Measurements from ENCODE around the gene XRRA1. TPM values are rescaled to one million over a fixed set of nuclear protein-coding genes. Genes with fewer than 3 reads are reported as not detected.
A peak's percentile ranks its signal among the peaks of the same experiment; 100 is the strongest.

Gene XRRA1
- total RNA-seq, 1 experiment from 2014 or later: 49.6 TPM

DNA sequence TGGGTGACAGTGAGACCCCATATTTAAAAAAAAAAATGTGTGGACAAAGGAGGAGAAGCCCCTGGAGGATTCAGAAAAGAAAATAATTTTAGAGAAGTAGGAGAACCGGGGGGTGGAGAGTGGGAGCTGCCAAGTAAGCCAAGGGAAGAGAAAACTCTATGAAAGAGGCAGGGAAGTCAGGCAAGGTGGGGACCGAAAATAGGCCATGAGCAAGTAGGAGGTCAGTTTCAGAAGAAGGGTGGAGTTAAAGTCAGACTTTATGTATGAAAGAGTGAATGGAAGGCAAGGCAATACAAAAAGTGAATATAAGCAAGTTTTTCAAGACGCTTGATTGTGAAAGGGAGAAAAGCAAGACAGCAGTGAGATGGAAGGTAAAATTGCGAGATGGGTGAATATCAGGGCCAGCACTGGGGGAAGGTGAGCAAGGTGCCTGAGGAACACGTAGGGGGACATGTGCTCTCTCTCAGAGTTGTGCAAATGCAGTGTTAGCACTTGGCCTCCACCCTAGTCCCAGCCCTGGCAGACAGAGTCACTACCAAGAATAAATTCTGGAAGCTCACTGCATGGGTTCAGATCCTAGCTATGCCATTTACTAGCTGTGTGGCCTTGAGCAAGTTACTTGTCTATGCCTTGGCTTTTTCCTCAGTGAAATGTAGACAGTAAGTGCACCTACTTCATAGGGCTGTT lies 6.7 kb downstream of the XRRA1 start:
- intact Hi-C loops (cut with micrococcal nuclease): no loop called here
- no peaks in the 10 kb centered on the region for H3K27me3 Mint-ChIP-seq (ENCODE audit: insufficient read depth, unreplicated experiment)
- no peak overlapping the region for H3K4me3 Mint-ChIP-seq (ENCODE audit: unreplicated experiment)
- CTCF ChIA-PET: interaction anchor here (0.7 to 4.0 kb wide), 7 partner anchors 13 to 201 kb away, joined by 3 to 49 read pairs (median 5); no protein-coding TSS in a partner anchor
- peak overlapping the region; percentile 84 for H3K27ac Mint-ChIP-seq (ENCODE audit: low read depth, unreplicated experiment)
- POLR2A ChIA-PET: interaction anchor here (0.6 to 1.9 kb wide), 4 partner anchors 12 to 47 kb away, joined by 3 to 8 read pairs (median 4); partner anchors contain the start of gene NEU3
- H3K36me3 Mint-ChIP-seq (ENCODE audit: insufficient read depth, unreplicated experiment): peaks cover 54% of the 10 kb centered on the region
- no peak for DNase-seq (ENCODE audit: unreplicated experiment)
- BruUV-seq (replicated peaks): no TSS peak
- no peaks in the 10 kb centered on the region for H3K9me3 Mint-ChIP-seq (ENCODE audit: unreplicated experiment)
- peaks cover 49% of the 10 kb centered on the region for H3K4me1 Mint-ChIP-seq (ENCODE audit: insufficient read depth, unreplicated experiment)
- TF ChIP-seq, protein P1, sequence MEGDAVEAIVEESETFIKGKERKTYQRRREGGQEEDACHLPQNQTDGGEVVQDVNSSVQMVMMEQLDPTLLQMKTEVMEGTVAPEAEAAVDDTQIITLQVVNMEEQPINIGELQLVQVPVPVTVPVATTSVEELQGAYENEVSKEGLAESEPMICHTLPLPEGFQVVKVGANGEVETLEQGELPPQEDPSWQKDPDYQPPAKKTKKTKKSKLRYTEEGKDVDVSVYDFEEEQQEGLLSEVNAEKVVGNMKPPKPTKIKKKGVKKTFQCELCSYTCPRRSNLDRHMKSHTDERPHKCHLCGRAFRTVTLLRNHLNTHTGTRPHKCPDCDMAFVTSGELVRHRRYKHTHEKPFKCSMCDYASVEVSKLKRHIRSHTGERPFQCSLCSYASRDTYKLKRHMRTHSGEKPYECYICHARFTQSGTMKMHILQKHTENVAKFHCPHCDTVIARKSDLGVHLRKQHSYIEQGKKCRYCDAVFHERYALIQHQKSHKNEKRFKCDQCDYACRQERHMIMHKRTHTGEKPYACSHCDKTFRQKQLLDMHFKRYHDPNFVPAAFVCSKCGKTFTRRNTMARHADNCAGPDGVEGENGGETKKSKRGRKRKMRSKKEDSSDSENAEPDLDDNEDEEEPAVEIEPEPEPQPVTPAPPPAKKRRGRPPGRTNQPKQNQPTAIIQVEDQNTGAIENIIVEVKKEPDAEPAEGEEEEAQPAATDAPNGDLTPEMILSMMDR (IDR thresholded peaks at IDR 0.05; ENCODE audit: unreplicated experiment): no peak

DNA sequence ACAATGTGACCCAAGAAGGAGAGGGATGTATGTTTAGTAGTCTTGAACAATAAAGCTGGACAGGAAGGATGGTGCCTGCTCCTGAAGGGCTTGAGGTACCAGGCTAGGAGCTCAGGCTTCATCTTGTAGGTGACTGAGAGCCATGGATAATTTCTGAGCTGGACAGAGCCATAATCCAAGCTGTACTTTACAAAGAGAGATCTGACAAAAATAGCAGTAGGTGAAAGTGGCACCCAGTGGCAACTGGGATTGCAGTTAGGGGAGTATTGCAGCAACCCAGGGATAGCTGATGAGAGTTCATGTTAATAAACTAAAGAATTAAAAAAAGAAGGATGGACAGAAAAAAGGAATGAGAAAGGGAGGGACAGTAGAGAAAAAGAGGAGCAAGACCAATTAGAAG lies 7.4 kb downstream of the XRRA1 start:
- H3K4me1 Mint-ChIP-seq (ENCODE audit: insufficient read depth, unreplicated experiment): peaks cover 48% of the 10 kb centered on the region
- H3K9me3 Mint-ChIP-seq (ENCODE audit: unreplicated experiment): no peaks in the 10 kb centered on the region
- H3K27ac Mint-ChIP-seq (ENCODE audit: low read depth, unreplicated experiment): peak overlapping the region; percentile 70
- intact Hi-C loops (cut with micrococcal nuclease): no loop called here
- H3K27me3 Mint-ChIP-seq (ENCODE audit: insufficient read depth, unreplicated experiment): no peaks in the 10 kb centered on the region
- CTCF ChIA-PET: interaction anchor here (0.6 to 4.0 kb wide), 8 partner anchors 12 to 614 kb away, joined by 3 to 49 read pairs (median 5); no protein-coding TSS in a partner anchor
- TF ChIP-seq, protein P1 (IDR thresholded peaks at IDR 0.05; ENCODE audit: unreplicated experiment): no peak
- no peak overlapping the region for H3K4me3 Mint-ChIP-seq (ENCODE audit: unreplicated experiment)
- DNase-seq (ENCODE audit: unreplicated experiment): no peak
- no TSS peak for BruUV-seq (replicated peaks)
- H3K36me3 Mint-ChIP-seq (ENCODE audit: insufficient read depth, unreplicated experiment): peaks cover 54% of the 10 kb centered on the region
- POLR2A ChIA-PET: interaction anchor here (1.4 to 1.9 kb wide), 2 partner anchors 13 to 48 kb away, joined by 3 to 5 read pairs; partner anchors contain the start of gene NEU3

DNA sequence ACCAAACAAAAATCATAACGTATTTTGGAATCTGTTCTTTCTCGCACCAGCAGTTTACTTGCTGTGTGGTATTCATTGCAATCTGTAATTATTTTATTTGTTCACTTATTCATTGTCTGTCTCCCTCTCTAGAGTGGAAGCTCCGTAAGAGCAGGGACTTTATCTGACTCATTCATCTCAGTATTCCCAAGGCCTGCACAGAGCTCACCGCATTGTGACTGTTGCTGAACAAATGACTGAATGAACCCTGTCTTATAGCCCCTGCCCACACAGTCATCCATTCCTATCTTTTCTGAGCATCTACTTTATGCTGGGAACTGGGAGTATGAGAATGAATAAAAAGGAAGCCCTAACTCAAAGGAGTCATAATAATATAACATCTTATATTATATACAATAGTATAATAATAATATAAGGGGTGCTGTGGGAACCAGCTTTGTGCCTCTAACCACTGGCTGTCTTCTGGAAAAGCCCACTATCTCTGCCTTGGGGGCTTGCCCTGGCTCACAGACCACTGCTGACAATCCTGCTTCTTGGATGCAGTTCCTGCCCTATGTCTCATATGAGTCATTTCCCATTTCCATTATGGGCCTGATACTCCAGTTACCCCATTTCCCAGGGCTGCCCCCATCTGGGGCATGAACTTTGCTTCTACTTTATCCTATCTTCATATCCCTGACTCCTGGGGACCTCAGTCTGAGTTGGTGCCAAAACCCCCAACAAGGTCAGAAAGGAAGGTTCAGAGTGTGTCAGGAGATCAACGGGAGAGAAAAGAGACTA lies 11.0 kb downstream of the XRRA1 start:
- DNase-seq (ENCODE audit: unreplicated experiment): no peak
- CTCF ChIA-PET: interaction anchor here (0.7 to 1.7 kb wide), 4 partner anchors 9 to 333 kb away, joined by 3 to 5 read pairs (median 4); no protein-coding TSS in a partner anchor

More for the DNA sequence above, 11.0 kb downstream of the XRRA1 start:
- H3K4me1 Mint-ChIP-seq (ENCODE audit: insufficient read depth, unreplicated experiment): peaks cover 18% of the 10 kb centered on the region
- intact Hi-C loops (cut with micrococcal nuclease): no loop called here
- POLR2A ChIA-PET: interaction anchor here (0.5 to 4.3 kb wide), 3 partner anchors 12 to 461 kb away, joined by 3 to 23 read pairs (median 4); partner anchors contain the start of genes SPCS2 and XRRA1
- H3K36me3 Mint-ChIP-seq (ENCODE audit: insufficient read depth, unreplicated experiment): peaks cover 68% of the 10 kb centered on the region
- no peaks in the 10 kb centered on the region for H3K9me3 Mint-ChIP-seq (ENCODE audit: unreplicated experiment)
- H3K4me3 Mint-ChIP-seq (ENCODE audit: unreplicated experiment): no peak overlapping the region
- no peaks in the 10 kb centered on the region for H3K27me3 Mint-ChIP-seq (ENCODE audit: insufficient read depth, unreplicated experiment)
- no TSS peak for BruUV-seq (replicated peaks)
- peak overlapping the region; percentile 20 for H3K27ac Mint-ChIP-seq (ENCODE audit: low read depth, unreplicated experiment)
- TF ChIP-seq, protein P1 (IDR thresholded peaks at IDR 0.05; ENCODE audit: unreplicated experiment): no peak
